Fibroblast of villous mesenchyme (primary cell): ENCODE measurements around the gene MTG2. TPM values are rescaled to one million over a fixed set of nuclear protein-coding genes. Genes with fewer than 3 reads are reported as not detected.

ENCODE experiments used
- DNase-seq: peaks from one replicate; pipeline ENCODE4 v3.0.0-alpha.2; 2010; ENCODE audit warnings: low read depth
- H3K4me3 ChIP-seq: 2 replicates; pipeline ENCODE4 v1.5.1; 2011; ENCODE audit warnings: low read depth, mild to moderate bottlenecking, low read length
- CTCF ChIP-seq: IDR thresholded peaks from 2 replicates; pipeline ENCODE4 v1.5.1; 2012; ENCODE audit warnings: low read depth, mild to moderate bottlenecking, low read length; ENCODE audit not compliant: insufficient read depth
- total RNA-seq: library from RNA; depleted of rRNA; stranded (reverse); fragments of >200 nt; gene quantifications from 2 replicates; pipeline ENCODE4 v1.2.3, GENCODE V29; 2012

Gene MTG2
- total RNA-seq, 1 donor, result 19.9 TPM

- DNase-seq, result no peak
- no peak overlapping the region for H3K4me3 ChIP-seq
Measured at GRCh38 chr20:62197801-62198200, 15.0 kb downstream of the MTG2 start.

GRCh38 chr20:62198496-62198895, 15.7 kb downstream of the MTG2 start:
- no peak for TF ChIP-seq CTCF
- DNase-seq, result no peak
- no peak overlapping the region for H3K4me3 ChIP-seq

More at GRCh38 chr20:62197801-62198200, 15.0 kb downstream of the MTG2 start:
- TF ChIP-seq CTCF, result no peak

- no peak for TF ChIP-seq CTCF
- no peak overlapping the region for H3K4me3 ChIP-seq
- DNase-seq, result no peak
Measured at GRCh38 chr20:62198931-62199330, 16.1 kb downstream of the MTG2 start.

GRCh38 chr20:62200491-62201172, 17.8 kb downstream of the MTG2 start:
- no peak overlapping the region for H3K4me3 ChIP-seq
- no peak for DNase-seq
- no peak for TF ChIP-seq CTCF

GRCh38 chr20:62201173-62202082, 18.6 kb downstream of the MTG2 start:
- no peak overlapping the region for H3K4me3 ChIP-seq
- no peak for DNase-seq
- TF ChIP-seq CTCF, result no peak

GRCh38 chr20:62202083-62202395, 19.2 kb downstream of the MTG2 start:
- DNase-seq, result peak; percentile 51
- H3K4me3 ChIP-seq, result no peak overlapping the region
- no peak for TF ChIP-seq CTCF
